Calu3 (cell line): Measurements from ENCODE around the gene LRRC31. TPM values are rescaled to one million over a fixed set of nuclear protein-coding genes. Genes with fewer than 3 reads are reported as not detected.

Experiments
- BruUV-seq: library from RNA; stranded (reverse); fragments of 400-500 nt; replicated peaks from 2 replicates; lab custom pipeline; 2021; lab: Mats Ljungman, UMichigan
- CTCF ChIA-PET: fragments of 300-600 bp; sonication (Branson Sonifier 250); formaldehyde crosslinking; loops from one replicate; lab custom pipeline; 2022; ENCODE audit warnings: antibody characterized with exemption; lab: Charles Lee
- DNase-seq: peaks from one replicate; pipeline ENCODE4 v3.0.0; 2022
- H3K27ac Mint-ChIP-seq: one replicate; pipeline ENCODE4 v1.8.0; 2022; ENCODE audit warnings: mixed read lengths; ENCODE audit not compliant: unreplicated experiment
- H3K27me3 Mint-ChIP-seq: one replicate; pipeline ENCODE4 v1.8.0; 2022; ENCODE audit warnings: mixed read lengths; ENCODE audit not compliant: unreplicated experiment
- H3K36me3 Mint-ChIP-seq: one replicate; pipeline ENCODE4 v1.8.0; 2022; ENCODE audit warnings: mild to moderate bottlenecking, moderate library complexity, mixed read lengths; ENCODE audit not compliant: insufficient read depth, unreplicated experiment
- H3K4me1 Mint-ChIP-seq: one replicate; pipeline ENCODE4 v1.8.0; 2022; ENCODE audit warnings: mild to moderate bottlenecking, low read depth, mixed read lengths; ENCODE audit not compliant: unreplicated experiment
- H3K4me3 Mint-ChIP-seq: one replicate; pipeline ENCODE4 v1.8.0; 2022; ENCODE audit warnings: mild to moderate bottlenecking, low read depth, moderate library complexity, mixed read lengths; ENCODE audit not compliant: unreplicated experiment
- H3K9me3 Mint-ChIP-seq: one replicate; pipeline ENCODE4 v1.8.0; 2022; ENCODE audit warnings: low read depth, mixed read lengths; ENCODE audit not compliant: unreplicated experiment
- intact Hi-C: fragments of 100-400 bp; cut with micrococcal nuclease; formaldehyde crosslinking; loops from one replicate; pipeline ENCODE4 v1.10.0; 2022; ENCODE audit not compliant: unreplicated experiment
- total RNA-seq: library from RNA; stranded (reverse); gene quantifications from 2 replicates; pipeline ENCODE4 v1.2.3, GENCODE V29; 2022
- TF ChIP-seq, protein P1 (sequence below): fragments of 200-600 bp; IDR thresholded peaks from one replicate; pipeline ENCODE4 v1.8.0; 2022; ENCODE audit warnings: antibody characterized with exemption; ENCODE audit not compliant: unreplicated experiment

LRRC31 gene
- total RNA-seq, 1 experiment from 2014 or later: 2.8 TPM

DNA sequence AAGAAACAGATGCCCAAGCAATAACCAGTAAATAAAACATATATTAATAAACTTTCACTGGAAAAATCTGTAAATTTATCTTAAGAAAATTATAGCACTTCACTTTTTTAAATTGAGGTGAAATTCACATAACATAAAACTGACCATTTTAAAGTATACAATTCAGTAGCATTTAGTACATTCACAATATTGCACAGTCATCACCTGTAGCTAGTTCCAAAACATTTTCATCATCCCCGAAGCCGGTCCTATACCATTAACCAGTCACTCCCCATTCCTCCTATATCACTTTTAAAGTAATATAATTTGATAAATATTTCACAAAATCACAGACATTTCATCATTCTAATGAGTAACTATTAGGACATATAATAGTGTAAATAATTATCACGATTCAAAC, 65.1 kb downstream of the LRRC31 start:
- H3K4me1 Mint-ChIP-seq: no peaks in the 10 kb centered on the region
- intact Hi-C loops: no loop called here
- TF ChIP-seq, protein P1, sequence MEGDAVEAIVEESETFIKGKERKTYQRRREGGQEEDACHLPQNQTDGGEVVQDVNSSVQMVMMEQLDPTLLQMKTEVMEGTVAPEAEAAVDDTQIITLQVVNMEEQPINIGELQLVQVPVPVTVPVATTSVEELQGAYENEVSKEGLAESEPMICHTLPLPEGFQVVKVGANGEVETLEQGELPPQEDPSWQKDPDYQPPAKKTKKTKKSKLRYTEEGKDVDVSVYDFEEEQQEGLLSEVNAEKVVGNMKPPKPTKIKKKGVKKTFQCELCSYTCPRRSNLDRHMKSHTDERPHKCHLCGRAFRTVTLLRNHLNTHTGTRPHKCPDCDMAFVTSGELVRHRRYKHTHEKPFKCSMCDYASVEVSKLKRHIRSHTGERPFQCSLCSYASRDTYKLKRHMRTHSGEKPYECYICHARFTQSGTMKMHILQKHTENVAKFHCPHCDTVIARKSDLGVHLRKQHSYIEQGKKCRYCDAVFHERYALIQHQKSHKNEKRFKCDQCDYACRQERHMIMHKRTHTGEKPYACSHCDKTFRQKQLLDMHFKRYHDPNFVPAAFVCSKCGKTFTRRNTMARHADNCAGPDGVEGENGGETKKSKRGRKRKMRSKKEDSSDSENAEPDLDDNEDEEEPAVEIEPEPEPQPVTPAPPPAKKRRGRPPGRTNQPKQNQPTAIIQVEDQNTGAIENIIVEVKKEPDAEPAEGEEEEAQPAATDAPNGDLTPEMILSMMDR: no peak
- DNase-seq: no peak
- BruUV-seq: no TSS peak
- no peaks in the 10 kb centered on the region for H3K36me3 Mint-ChIP-seq
- no peak overlapping the region for H3K27ac Mint-ChIP-seq
- CTCF ChIA-PET: no interaction called here
- no peaks in the 10 kb centered on the region for H3K9me3 Mint-ChIP-seq
- no peak overlapping the region for H3K4me3 Mint-ChIP-seq
- H3K27me3 Mint-ChIP-seq: no peaks in the 10 kb centered on the region

DNA sequence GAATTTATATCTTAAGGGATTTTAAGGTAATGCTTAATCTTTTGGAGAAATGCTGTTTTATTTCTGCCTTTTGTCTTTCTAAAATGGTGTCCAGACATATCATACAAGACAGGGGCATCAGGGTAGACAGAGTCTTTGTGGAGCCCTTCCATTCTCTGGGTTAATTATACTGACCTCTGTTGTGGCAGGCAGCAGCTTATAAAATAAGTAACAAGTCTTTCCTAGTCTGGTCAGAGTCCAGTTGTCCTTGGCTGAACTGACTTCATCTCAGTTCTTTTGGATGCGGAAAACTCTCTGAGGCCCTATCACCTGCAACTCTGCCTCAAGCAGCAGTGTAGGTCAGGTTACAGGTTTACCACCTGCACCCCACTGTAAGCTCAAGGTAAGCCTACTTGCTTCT, 77.4 kb downstream of the LRRC31 start:
- Mint-ChIP-seq H3K4me3 (no peak overlapping the region), H3K27me3 (no peaks in the 10 kb centered on the region), H3K9me3 (no peaks in the 10 kb centered on the region), H3K4me1 (no peaks in the 10 kb centered on the region), H3K36me3 (peaks cover 6% of the 10 kb centered on the region), H3K27ac (no peak overlapping the region)
- no TSS peak for BruUV-seq
- CTCF ChIA-PET: no interaction called here
- DNase-seq: no peak
- intact Hi-C loops: no loop called here
- TF ChIP-seq, protein P1: no peak

DNA sequence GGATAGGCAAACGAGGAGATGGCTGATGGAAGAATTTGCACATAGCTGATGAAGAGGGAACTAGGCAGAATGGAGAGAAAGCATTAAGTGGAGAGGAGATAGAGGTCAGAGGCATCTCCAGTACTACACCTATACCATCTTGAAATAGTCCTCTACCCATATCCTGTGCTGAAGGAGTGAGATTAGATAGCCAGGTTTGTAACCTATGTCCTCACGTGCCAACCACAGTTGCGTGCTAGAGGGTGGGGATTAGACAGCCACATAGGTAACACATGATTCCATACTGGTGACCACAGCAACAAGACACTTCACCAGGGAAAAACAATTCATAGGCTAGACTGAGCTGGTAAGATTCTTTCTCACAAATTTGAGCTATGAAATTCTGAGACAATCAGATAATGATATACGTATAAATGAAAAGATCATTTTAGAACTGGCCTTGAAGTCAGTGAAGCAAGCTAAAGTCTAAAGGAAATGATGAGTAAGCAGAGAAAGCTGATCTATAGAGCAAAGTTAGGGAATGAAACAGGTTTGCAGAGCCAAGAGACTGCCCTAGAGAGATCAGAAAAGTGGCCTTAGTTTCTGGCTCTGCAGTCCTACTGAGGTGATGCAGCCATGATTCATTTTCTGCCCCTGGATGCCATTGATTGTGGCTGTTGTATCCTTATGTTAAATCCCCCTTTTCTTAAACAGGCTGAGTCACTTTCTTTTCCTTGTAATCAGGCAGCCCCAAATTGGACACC, 78.9 kb downstream of the LRRC31 start:
- intact Hi-C loops: no loop called here
- Mint-ChIP-seq H3K9me3 (no peaks in the 10 kb centered on the region), H3K4me1 (no peaks in the 10 kb centered on the region), H3K4me3 (no peak overlapping the region), H3K36me3 (peaks cover 21% of the 10 kb centered on the region), H3K27me3 (no peaks in the 10 kb centered on the region), H3K27ac (peak overlapping the region; percentile 2)
- CTCF ChIA-PET: no interaction called here
- DNase-seq: no peak
- BruUV-seq: no TSS peak
- TF ChIP-seq, protein P1: no peak

DNA sequence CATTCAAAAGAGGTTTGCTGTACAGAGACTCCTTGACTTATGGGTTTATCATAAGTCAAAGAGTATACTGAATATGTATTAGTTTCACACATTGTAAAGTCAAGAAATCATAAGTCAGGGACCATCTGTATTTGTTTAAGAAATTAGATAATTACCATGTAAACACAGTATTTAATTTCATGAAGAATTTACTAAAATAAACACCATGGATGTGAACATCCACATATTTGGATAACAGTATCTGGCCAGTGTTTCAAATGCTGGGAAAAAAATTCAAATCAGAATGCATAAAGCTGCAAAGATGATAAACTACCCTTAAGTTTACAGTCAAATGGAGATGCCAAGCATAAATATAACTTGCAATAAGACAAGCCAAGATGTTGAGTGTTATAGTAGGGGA, 79.5 kb downstream of the LRRC31 start:
- H3K27ac Mint-ChIP-seq: peak overlapping the region; percentile 2
- intact Hi-C loops: no loop called here
- no TSS peak for BruUV-seq
- TF ChIP-seq, protein P1: no peak
- DNase-seq: no peak
- H3K4me3 Mint-ChIP-seq: no peak overlapping the region
- no peaks in the 10 kb centered on the region for H3K9me3 Mint-ChIP-seq
- H3K36me3 Mint-ChIP-seq: peaks cover 28% of the 10 kb centered on the region
- CTCF ChIA-PET: no interaction called here
- no peaks in the 10 kb centered on the region for H3K27me3 Mint-ChIP-seq
- no peaks in the 10 kb centered on the region for H3K4me1 Mint-ChIP-seq

Other genes with a start within 250 kb of the LRRC31 start
- gene MECOM, start 206.2 kb downstream of the LRRC31 start, total RNA-seq: 137 and 139 TPM in 2 replicates
- gene TERC, start 104.9 kb downstream of the LRRC31 start, total RNA-seq: 4.7 and 11.0 TPM in 2 replicates
- 2.2 and 2.5 TPM in 2 replicates for gene ACTRT3, start 100.4 kb downstream of the LRRC31 start, total RNA-seq
- gene MYNN, start 96.5 kb downstream of the LRRC31 start, total RNA-seq: 19.9 and 22.9 TPM in 2 replicates
- gene LRRIQ4, start 57.1 kb downstream of the LRRC31 start, total RNA-seq: 0.27 TPM in 1 of 2 replicates, not detected in the other
- gene LRRC34, start 57.0 kb downstream of the LRRC31 start, total RNA-seq: not detected in 2 replicates
- not detected in 2 replicates for gene SAMD7, start 41.6 kb upstream of the LRRC31 start, total RNA-seq
- gene SEC62, start 96.9 kb upstream of the LRRC31 start, total RNA-seq: 143 and 148 TPM in 2 replicates
- gene GPR160, start 168.1 kb upstream of the LRRC31 start, total RNA-seq: 48.6 and 53.8 TPM in 2 replicates